GM23248 (cell line): ENCODE measurements around the gene CDC42EP4.

Source experiments
- EZH2 ChIP-seq: fragments of 200-600 bp; sonication (generic); IDR thresholded peaks from 2 replicates; pipeline ENCODE4 v1.6.1; 2018; ENCODE audit warnings: antibody characterized with exemption, mild to moderate bottlenecking; ENCODE audit not compliant: insufficient read depth, poor library complexity, severe bottlenecking
- EZH2phosphoT487 ChIP-seq: fragments of 200-600 bp; sonication (generic); IDR thresholded peaks from 2 replicates; pipeline ENCODE4 v1.6.1; 2018; ENCODE audit warnings: antibody characterized with exemption, moderate library complexity, mild to moderate bottlenecking, low read depth; ENCODE audit not compliant: insufficient read depth

- TF ChIP-seq EZH2phosphoT487 (no peak), EZH2 (no peak)
Measured at GRCh38 chr17:73240561-73240960, 71.2 kb downstream of the CDC42EP4 start.
